Peyer's patch (tissue), 4 donors: ENCODE data around the gene SRPK3.

ENCODE experiments used
- CTCF ChIP-seq, 6 experiments: fragments of 450-650 bp in 4 of 6; fragments of 200-600 bp in 2 of 6; sonication (generic) in 1 of 6; IDR thresholded peaks; one replicate each; pipeline ENCODE4 v1.5.1; 2017 to 2019; ENCODE audit warnings: antibody characterized with exemption in 6 of 6, mild to moderate bottlenecking in 3 of 6, moderate library complexity in 1 of 6
- POLR2A ChIP-seq, 2 donors: fragments of 450-650 bp; IDR thresholded peaks; one replicate each; pipeline ENCODE4 v1.5.1; 2017; ENCODE audit warnings: antibody characterized with exemption in 2 of 2, mild to moderate bottlenecking in 2 of 2, moderate library complexity in 2 of 2

DNA sequence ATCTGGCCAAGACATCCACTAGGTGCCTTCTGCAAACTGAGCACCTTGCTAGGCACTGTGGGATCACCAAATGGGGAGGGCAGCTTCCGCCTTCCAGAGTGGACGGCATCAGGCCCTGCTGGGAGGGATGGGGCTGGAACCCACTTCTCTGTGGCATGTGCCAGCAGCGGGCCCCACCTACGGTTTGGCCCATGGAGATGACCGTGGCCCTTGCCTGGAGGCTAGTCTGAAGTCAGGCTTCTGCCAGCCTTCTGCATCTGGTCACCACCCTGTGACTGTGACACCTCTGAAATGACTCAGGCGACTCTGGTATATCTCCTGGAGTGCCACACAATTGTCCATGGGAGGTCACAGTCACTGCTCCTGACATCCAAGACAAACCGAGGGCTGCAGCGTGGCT is 20.8 kb downstream of the SRPK3 start:
- no peak for TF ChIP-seq CTCF (IDR thresholded peaks at IDR 0.05)
- TF ChIP-seq POLR2A (IDR thresholded peaks at IDR 0.05): no peak
